ENCODE measurements around the gene SCARB1. TPM values are rescaled to one million over a fixed set of nuclear protein-coding genes. Genes with fewer than 3 reads are reported as not detected.
"Not testable (repeated sequence)": the region's sequence is repeated elsewhere in the genome, so short reads cannot be mapped to it uniquely, and the experiment has no call there.

Gene SCARB1
- polyA plus RNA-seq, 4 donors = 41.9 to 230 (median 180) TPM

- 22 to 30% (median 27%) methylated on average over 15 of the region's 15 CpGs for WGBS, 3 donors
- Histone ChIP-seq H3K36me3 (ENCODE audit: control insufficient read depth in 3 of 3, insufficient read depth in 2 of 3, low read depth in 1 of 3, low read length in 3 of 3) (no peaks in the 10 kb centered on the region), H3K4me3 (ENCODE audit: low read depth in 1 of 3, low read length in 3 of 3) (no peak overlapping the region), H3K27ac (ENCODE audit: low read depth in 1 of 3, low read length in 2 of 3) (peak overlapping the region; percentile 54 to 88 (median 57)), H3K4me1 (ENCODE audit: control insufficient read depth in 3 of 3, insufficient read depth in 2 of 3, low read depth in 1 of 3, low read length in 2 of 3) (peaks cover 0 to 39% (median 3%) of the 10 kb centered on the region in 3 donors), H3K27me3 (ENCODE audit: control insufficient read depth in 3 of 3, insufficient read depth in 3 of 3, low read length in 3 of 3) (no peaks in the 10 kb centered on the region), H3K9me3 (ENCODE audit: control insufficient read depth in 2 of 2, insufficient read depth in 1 of 2, low read depth in 1 of 2, low read length in 1 of 2) (no peaks in the 10 kb centered on the region)
- DNase-seq (peak; percentile 81 to 89), FAIRE-seq (no peak)
Observed at GRCh38 chr12:124904306-124905098, 40.8 kb upstream of the SCARB1 start.

- no peaks in the 10 kb centered on the region for H3K9me3 ChIP-seq (ENCODE audit: control insufficient read depth in 2 of 2, insufficient read depth in 1 of 2, low read depth in 1 of 2, low read length in 1 of 2)
- H3K27ac ChIP-seq (ENCODE audit: low read depth in 1 of 3, low read length in 2 of 3) = no peak overlapping the region
- H3K4me3 ChIP-seq (ENCODE audit: low read depth in 1 of 3, low read length in 3 of 3) = no peak overlapping the region
- FAIRE-seq (no peak), DNase-seq (no peak)
- no peaks in the 10 kb centered on the region for H3K27me3 ChIP-seq (ENCODE audit: control insufficient read depth in 3 of 3, insufficient read depth in 3 of 3, low read length in 3 of 3)
- H3K4me1 ChIP-seq (ENCODE audit: control insufficient read depth in 3 of 3, insufficient read depth in 2 of 3, low read depth in 1 of 3, low read length in 2 of 3) = peaks cover 0 to 47% (median 7%) of the 10 kb centered on the region in 3 donors
- no peaks in the 10 kb centered on the region for H3K36me3 ChIP-seq (ENCODE audit: control insufficient read depth in 3 of 3, insufficient read depth in 2 of 3, low read depth in 1 of 3, low read length in 3 of 3)
- WGBS, 3 donors = 91 to 96% (median 95%) methylated on average over 6 of the region's 6 CpGs
Observed at GRCh38 chr12:124902916-124903315, 39.3 kb upstream of the SCARB1 start.

GRCh38 chr12:124901003-124901402, 37.3 kb upstream of the SCARB1 start:
- FAIRE-seq (no peak), DNase-seq (peak; percentile 28 to 44)
- Histone ChIP-seq H3K27ac (ENCODE audit: low read depth in 1 of 3, low read length in 2 of 3) (peak overlapping the region in 1 of 3 donors; percentile 40), H3K9me3 (ENCODE audit: control insufficient read depth in 2 of 2, insufficient read depth in 1 of 2, low read depth in 1 of 2, low read length in 1 of 2) (peaks cover 0 to 4% of the 10 kb centered on the region in 2 donors), H3K36me3 (ENCODE audit: control insufficient read depth in 3 of 3, insufficient read depth in 2 of 3, low read depth in 1 of 3, low read length in 3 of 3) (no peaks in the 10 kb centered on the region), H3K4me3 (ENCODE audit: low read depth in 1 of 3, low read length in 3 of 3) (no peak overlapping the region), H3K27me3 (ENCODE audit: control insufficient read depth in 3 of 3, insufficient read depth in 3 of 3, low read length in 3 of 3) (no peaks in the 10 kb centered on the region), H3K4me1 (ENCODE audit: control insufficient read depth in 3 of 3, insufficient read depth in 2 of 3, low read depth in 1 of 3, low read length in 2 of 3) (peaks cover 0 to 41% (median 7%) of the 10 kb centered on the region in 3 donors)
- WGBS, 3 donors = 27 to 56% (median 43%) methylated on average over 3 of the region's 3 CpGs

GRCh38 chr12:124900345-124900795, 36.7 kb upstream of the SCARB1 start:
- FAIRE-seq; H3K4me3 ChIP-seq (ENCODE audit: low read depth in 1 of 3, low read length in 3 of 3); H3K27me3 ChIP-seq (ENCODE audit: control insufficient read depth in 3 of 3, insufficient read depth in 3 of 3, low read length in 3 of 3); H3K9me3 ChIP-seq (ENCODE audit: control insufficient read depth in 2 of 2, insufficient read depth in 1 of 2, low read depth in 1 of 2, low read length in 1 of 2); H3K36me3 ChIP-seq (ENCODE audit: control insufficient read depth in 3 of 3, insufficient read depth in 2 of 3, low read depth in 1 of 3, low read length in 3 of 3): not testable (repeated sequence)
- peak overlapping the region in 1 of 3 donors; percentile 82 for H3K27ac ChIP-seq (ENCODE audit: low read depth in 1 of 3, low read length in 2 of 3)
- peaks cover 0 to 39% (median 7%) of the 10 kb centered on the region in 3 donors for H3K4me1 ChIP-seq (ENCODE audit: control insufficient read depth in 3 of 3, insufficient read depth in 2 of 3, low read depth in 1 of 3, low read length in 2 of 3)
- 38 to 71% (median 49%) methylated on average over 8 of the region's 8 CpGs for WGBS, 3 donors
- peak; percentile 80 to 92 for DNase-seq

GRCh38 chr12:124898923-124899294, 35.2 kb upstream of the SCARB1 start:
- Histone ChIP-seq H3K4me3 (ENCODE audit: low read depth in 1 of 3, low read length in 3 of 3) (no peak overlapping the region), H3K4me1 (ENCODE audit: control insufficient read depth in 3 of 3, insufficient read depth in 2 of 3, low read depth in 1 of 3, low read length in 2 of 3) (peaks cover 0 to 30% (median 4%) of the 10 kb centered on the region in 3 donors), H3K9me3 (ENCODE audit: control insufficient read depth in 2 of 2, insufficient read depth in 1 of 2, low read depth in 1 of 2, low read length in 1 of 2) (peaks cover 0 to 7% of the 10 kb centered on the region in 2 donors), H3K36me3 (ENCODE audit: control insufficient read depth in 3 of 3, insufficient read depth in 2 of 3, low read depth in 1 of 3, low read length in 3 of 3) (no peaks in the 10 kb centered on the region), H3K27ac (ENCODE audit: low read depth in 1 of 3, low read length in 2 of 3) (no peak overlapping the region), H3K27me3 (ENCODE audit: control insufficient read depth in 3 of 3, insufficient read depth in 3 of 3, low read length in 3 of 3) (no peaks in the 10 kb centered on the region)
- FAIRE-seq = no peak
- WGBS, 3 donors = 39 to 67% (median 54%) methylated on average over 5 of the region's 5 CpGs
- DNase-seq = no peak

- H3K36me3 ChIP-seq (ENCODE audit: control insufficient read depth in 3 of 3, insufficient read depth in 2 of 3, low read depth in 1 of 3, low read length in 3 of 3) = no peaks in the 10 kb centered on the region
- H3K4me3 ChIP-seq (ENCODE audit: low read depth in 1 of 3, low read length in 3 of 3) = no peak overlapping the region
- WGBS, 3 donors = 14 to 35% (median 25%) methylated on average over 18 of the region's 18 CpGs
- H3K27ac ChIP-seq (ENCODE audit: low read depth in 1 of 3, low read length in 2 of 3) = no peak overlapping the region
- DNase-seq (peak; percentile 69 to 75), FAIRE-seq (no peak)
- H3K9me3 ChIP-seq (ENCODE audit: control insufficient read depth in 2 of 2, insufficient read depth in 1 of 2, low read depth in 1 of 2, low read length in 1 of 2) = peaks cover 0 to 7% of the 10 kb centered on the region in 2 donors
- H3K4me1 ChIP-seq (ENCODE audit: control insufficient read depth in 3 of 3, insufficient read depth in 2 of 3, low read depth in 1 of 3, low read length in 2 of 3) = peaks cover 0 to 30% (median 4%) of the 10 kb centered on the region in 3 donors
- no peaks in the 10 kb centered on the region for H3K27me3 ChIP-seq (ENCODE audit: control insufficient read depth in 3 of 3, insufficient read depth in 3 of 3, low read length in 3 of 3)
Observed at GRCh38 chr12:124898200-124898922, 34.7 kb upstream of the SCARB1 start.

GRCh38 chr12:124896461-124896860, 32.8 kb upstream of the SCARB1 start:
- Histone ChIP-seq H3K36me3 (ENCODE audit: control insufficient read depth in 3 of 3, insufficient read depth in 2 of 3, low read depth in 1 of 3, low read length in 3 of 3) (no peaks in the 10 kb centered on the region), H3K4me1 (ENCODE audit: control insufficient read depth in 3 of 3, insufficient read depth in 2 of 3, low read depth in 1 of 3, low read length in 2 of 3) (peaks cover 0 to 24% (median 4%) of the 10 kb centered on the region in 3 donors), H3K9me3 (ENCODE audit: control insufficient read depth in 2 of 2, insufficient read depth in 1 of 2, low read depth in 1 of 2, low read length in 1 of 2) (peaks cover 0 to 7% of the 10 kb centered on the region in 2 donors), H3K27ac (ENCODE audit: low read depth in 1 of 3, low read length in 2 of 3) (no peak overlapping the region), H3K27me3 (ENCODE audit: control insufficient read depth in 3 of 3, insufficient read depth in 3 of 3, low read length in 3 of 3) (no peaks in the 10 kb centered on the region), H3K4me3 (ENCODE audit: low read depth in 1 of 3, low read length in 3 of 3) (no peak overlapping the region)
- no peak for DNase-seq
- FAIRE-seq = no peak
- 85 to 94% (median 89%) methylated on average over 5 of the region's 5 CpGs for WGBS, 3 donors

GRCh38 chr12:124893792-124894516, 30.3 kb upstream of the SCARB1 start:
- H3K36me3 ChIP-seq (ENCODE audit: control insufficient read depth in 3 of 3, insufficient read depth in 2 of 3, low read depth in 1 of 3, low read length in 3 of 3) = no peaks in the 10 kb centered on the region
- FAIRE-seq (no peak), DNase-seq (no peak)
- peaks cover 0 to 7% of the 10 kb centered on the region in 2 donors for H3K9me3 ChIP-seq (ENCODE audit: control insufficient read depth in 2 of 2, insufficient read depth in 1 of 2, low read depth in 1 of 2, low read length in 1 of 2)
- peaks cover 0 to 5% (median 4%) of the 10 kb centered on the region in 3 donors for H3K4me1 ChIP-seq (ENCODE audit: control insufficient read depth in 3 of 3, insufficient read depth in 2 of 3, low read depth in 1 of 3, low read length in 2 of 3)
- no peaks in the 10 kb centered on the region for H3K27me3 ChIP-seq (ENCODE audit: control insufficient read depth in 3 of 3, insufficient read depth in 3 of 3, low read length in 3 of 3)
- no peak overlapping the region for H3K4me3 ChIP-seq (ENCODE audit: low read depth in 1 of 3, low read length in 3 of 3)
- no peak overlapping the region for H3K27ac ChIP-seq (ENCODE audit: low read depth in 1 of 3, low read length in 2 of 3)
- 85 to 90% (median 89%) methylated on average over 9 of the region's 9 CpGs for WGBS, 3 donors
